NCI-H748 (cell line): Measurements from ENCODE around the gene TMEM54.
A peak's percentile ranks its signal among the peaks of the same experiment; 100 is the strongest.

Experiments used
- DNase-seq: peaks from one replicate; lab custom pipeline; 2025; ENCODE audit not compliant: unreplicated experiment; lab: John Stamatoyannopoulos, UW

TMEM54 gene

DNA sequence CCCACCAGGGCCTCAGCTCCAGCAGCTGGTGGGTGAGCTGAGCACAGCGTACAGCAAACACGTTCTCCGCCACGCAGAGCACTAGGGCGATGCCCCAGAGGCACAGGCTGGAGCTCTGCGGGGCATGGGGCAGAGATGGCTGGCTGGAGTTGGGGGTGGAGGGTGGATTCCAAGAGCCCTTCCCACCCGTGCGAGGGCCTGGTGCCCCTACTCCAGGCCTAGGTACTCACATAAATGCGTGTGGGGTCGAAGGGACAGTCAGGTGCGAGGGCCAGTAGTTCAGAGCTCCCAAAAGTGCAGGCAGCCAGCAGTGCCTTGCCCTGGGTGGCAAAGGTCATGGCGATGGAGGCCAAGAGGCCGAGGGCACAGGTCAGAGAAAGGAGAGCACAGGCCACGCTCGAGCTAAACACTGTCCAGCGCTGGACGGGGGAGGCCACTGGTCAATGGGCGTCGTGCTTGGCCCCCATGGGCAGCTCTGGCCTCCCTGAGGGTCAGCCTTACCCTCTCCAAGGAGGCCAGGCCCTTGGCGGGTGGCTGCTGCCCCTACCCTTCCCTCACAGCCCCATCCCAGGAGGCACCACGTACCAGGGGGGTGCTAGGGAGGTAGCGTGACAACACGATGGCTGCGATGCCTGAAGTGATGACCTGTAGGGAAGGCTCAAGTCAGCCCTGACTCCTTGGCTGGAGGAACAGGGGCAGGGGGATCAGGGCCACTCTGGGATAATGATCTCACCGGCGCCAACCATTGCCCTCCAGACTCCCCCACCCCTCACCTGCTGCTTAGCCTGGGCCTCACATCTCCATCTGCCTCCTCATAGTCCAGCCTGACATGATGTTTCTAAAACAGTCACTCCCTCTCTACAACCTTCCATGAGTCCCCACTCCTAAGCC is 5.6 kb downstream of the TMEM54 start:
- DNase-seq: no peak

DNA sequence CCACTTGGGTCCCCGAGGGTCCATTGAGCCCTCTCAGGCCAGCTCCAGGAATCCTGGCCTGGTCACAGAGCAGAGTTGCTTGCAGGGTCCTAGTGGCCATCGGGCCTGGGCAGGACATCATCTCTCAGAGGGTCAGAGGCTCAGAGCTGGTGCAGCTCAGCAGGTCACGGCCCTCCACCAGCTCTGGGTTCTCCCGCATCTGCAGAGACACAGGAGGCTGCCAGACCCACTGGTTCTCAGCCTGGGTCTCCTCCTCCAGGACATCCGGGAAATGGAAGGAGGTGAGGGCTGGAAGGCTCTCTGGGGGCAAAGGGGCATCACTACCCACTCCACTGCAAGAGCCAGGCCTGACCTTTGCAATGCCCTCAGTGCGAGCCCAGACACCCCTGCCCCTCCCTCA is 6.5 kb downstream of the TMEM54 start:
- no peak for DNase-seq

DNA sequence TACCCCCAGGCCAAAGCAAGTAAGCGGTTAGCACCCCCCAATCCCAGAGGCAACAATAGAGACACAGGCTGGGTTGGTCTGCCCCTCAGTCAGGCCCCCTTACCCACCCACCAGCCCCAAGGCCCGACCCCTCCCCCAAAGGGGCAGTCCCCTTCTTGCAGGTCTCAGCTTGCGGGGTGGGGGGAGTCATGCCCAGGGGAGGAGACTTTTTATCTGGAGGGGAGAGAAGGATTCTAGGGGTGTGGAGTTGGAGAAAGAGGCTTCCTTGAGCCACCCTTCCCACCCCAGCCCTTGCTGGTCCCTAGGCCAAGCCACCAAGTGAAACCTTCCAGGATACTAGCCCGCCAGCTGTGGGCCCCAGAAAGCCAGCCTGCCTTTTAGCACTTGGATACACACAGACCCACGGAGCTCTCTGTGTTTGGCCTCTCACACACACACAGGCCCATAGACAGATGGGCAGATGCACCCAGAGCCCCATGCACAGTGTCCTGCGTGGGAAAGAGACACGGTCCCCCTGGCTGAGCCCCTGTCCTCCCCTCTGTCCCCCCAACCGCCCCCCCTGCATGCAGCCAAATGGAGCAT is 7.1 kb downstream of the TMEM54 start:
- DNase-seq: no peak

DNA sequence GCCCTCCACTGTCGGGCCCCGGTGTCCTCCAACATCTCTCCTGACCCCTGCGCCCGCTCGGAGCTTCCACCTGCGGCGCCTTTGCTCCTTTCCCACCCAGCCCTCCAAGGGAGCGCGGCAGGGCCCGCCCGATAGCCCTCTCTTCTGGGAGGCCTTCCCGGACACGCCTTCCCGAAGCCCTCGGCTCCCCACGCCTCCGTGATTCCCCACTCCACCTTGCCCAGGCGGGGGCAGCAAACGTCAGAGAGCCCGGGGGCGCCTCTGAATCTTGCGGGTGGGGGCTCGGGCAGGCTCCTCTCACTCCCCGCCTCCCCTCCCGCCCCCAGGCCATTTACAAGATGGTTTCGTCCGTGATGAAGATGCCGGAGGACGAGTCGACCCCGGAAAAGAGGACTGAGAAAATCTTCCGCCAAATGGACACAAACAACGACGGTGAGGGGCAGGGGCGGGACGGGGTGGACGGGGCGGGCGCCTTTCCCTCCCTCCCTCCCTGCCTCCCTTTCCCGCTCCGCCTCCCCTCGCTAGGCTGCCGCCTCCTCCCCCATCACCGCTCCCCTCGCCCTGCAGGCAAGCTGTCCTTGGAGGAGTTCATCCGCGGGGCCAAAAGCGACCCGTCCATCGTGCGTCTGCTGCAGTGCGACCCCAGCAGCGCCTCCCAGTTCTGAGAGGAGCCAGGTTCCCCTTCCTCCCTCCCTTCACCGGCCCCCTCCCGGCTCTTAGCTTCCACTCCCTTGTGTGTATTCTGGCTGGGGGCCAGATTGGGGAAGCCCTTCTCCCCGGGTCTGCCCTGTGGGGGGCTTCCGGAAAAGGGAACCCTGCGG is 7.8 kb downstream of the TMEM54 start:
- peak; percentile 66 for DNase-seq

DNA sequence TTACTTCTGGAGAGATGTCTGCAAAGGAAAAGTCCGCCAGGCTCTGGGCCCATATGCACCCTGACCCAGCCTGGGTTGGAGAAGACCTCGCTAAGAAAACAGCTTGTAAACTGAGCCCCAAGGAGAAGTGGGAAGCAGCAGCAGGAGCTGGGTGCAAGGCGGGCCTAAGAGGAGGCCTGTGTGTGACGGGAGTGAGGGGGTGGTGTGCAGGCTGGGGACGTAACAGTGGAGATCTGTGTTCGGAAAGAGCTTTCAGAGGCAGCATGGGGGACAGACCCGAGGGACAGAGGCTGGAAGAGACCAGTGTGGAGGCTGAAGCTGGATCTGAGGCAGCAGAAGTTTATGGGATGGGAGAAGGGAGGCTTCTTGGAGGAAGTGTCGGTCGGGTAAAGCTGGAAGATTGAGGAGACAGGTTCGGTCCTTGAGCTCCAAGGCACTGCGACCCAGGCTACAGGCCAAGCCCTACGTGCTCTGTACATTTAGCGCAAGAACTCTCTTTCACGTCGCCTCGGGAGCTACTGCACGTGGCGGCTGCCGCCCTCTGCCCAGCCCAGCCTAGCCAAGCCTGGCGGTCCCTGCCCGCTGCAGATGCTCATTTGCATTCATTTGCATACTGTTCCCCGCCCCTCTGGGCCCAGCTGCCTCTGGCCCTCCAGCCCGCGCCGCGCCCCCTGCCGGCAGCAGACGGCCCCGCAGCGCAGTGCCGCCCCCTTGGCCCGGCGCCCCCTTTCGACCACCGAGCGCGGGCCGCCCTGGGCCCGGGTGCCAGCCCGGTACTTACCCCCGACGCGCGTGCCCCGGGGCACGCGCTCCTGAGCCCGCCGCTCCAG is 8.6 kb downstream of the TMEM54 start:
- DNase-seq: peak; percentile 72

DNA sequence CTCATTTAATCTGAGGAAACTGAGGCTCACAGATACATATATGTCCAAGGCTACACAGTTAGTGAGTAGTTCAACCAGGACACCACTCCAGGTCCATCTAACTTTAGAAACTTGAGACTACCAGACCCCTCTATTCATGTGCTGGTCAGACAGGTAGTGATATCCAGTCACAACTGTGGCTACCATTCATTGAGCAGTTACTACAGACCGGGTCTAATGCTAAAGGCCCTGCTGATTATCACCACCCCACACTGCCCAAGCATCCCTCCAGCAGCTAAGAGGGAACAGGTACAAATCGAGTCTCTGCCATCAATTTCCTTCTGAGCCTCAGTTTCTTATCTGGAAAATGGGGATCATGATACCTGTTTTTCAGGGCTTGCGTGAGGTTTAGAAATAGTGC is 9.6 kb downstream of the TMEM54 start:
- no peak for DNase-seq

DNA sequence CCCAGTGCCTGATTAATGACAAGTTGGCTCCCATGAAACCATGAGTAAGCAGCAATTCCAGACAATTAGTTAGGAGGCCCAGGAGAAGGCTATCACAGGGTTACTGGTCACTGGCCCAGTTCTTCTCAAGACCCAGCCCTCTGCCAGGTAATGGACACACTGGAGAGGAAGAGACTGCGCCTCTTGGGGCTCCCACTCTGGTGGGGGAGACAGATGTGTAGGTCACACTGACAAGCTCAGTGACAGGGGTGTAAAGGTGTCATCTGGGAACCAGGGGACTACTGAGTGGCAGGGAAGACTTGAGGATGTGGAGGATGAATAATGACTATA is 10.0 kb downstream of the TMEM54 start:
- no peak for DNase-seq

DNA sequence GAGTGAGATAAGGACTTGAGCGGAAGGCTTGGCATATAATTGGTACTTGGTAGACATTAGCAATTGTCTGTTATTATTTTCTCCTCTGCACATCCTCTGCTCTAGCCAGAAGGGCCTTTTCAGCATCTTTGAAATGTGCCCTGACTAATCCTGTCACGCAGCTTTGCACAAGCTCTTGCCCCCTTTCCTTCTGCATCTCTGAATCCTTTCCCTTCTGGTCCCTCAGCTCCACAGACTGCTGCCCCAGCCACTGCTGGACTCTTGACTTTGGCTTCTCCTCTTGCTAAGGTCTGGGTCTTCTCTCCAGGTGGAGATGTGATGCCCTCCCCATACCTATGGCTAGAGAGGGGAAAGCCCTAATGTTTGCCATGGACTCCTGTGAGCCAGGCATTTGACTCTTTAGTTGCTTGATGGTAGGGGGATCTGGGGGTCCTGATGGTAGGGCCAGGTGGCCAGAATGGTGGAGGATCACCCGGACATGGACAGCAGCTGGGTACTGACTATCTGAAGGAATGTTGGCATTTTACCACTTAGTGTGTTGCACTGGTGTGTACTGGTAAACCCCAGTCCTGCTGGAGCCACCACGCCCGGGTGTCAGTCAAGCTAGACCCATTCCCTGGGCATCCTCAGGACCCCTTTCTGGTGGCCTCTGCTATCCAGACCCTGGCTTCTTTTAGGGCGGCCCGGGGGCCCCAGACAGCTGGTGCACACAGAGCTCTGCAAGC is 10.5 kb downstream of the TMEM54 start:
- DNase-seq: no peak

DNA sequence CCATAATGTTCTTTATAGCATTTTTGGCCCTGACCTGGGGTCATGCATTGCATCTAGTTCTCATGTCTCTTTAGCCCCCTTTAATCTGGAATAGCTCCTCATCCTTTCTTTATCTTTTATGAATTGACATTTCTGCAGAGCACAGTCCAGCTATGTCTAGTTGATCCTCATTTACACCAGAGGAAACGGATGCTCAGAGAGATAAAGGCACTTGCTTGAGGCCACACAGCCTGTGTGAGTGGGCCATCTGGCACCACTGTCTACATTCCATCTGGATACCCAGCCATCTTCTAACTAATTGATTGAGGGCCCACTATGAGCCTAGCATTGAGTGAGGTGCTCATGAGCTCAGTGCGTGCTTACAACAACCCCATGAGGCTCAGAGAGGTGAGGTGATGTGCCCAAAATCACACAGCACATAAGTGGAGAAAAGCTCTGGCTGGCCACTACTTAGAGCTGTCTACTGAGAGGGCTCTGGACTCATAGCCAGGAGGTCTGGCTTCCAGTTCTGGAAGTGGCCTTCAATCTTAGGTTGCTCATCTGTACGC is 11.4 kb downstream of the TMEM54 start:
- DNase-seq: no peak

DNA sequence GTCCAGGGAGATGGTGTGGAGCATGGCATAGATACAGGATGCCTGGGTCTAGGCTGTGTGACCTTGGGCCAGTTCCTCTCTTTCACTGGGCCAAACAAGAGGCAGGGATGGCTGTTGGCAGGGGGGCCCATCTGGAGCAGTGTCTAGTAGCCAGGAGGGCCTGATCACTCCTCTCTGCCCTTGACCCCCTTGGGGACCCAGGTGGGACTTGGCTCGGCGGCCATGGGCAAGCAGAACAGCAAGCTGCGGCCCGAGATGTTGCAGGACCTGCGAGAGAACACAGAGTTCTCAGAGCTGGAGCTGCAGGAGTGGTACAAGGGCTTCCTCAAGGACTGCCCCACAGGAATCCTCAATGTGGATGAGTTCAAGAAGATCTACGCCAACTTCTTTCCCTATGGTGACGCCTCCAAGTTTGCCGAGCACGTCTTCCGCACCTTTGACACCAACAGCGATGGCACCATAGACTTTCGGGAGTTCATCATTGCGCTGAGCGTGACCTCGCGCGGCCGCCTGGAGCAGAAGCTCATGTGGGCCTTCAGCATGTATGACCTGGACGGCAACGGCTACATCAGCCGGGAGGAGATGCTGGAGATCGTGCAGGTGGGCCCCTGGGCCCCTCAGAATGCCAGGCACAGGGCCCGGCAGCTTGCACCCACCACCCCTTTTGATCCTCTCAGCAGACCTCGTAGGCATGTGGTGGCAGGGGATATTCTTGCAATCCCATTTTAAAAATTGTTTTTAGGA is 12.3 kb downstream of the TMEM54 start:
- DNase-seq: no peak

DNA sequence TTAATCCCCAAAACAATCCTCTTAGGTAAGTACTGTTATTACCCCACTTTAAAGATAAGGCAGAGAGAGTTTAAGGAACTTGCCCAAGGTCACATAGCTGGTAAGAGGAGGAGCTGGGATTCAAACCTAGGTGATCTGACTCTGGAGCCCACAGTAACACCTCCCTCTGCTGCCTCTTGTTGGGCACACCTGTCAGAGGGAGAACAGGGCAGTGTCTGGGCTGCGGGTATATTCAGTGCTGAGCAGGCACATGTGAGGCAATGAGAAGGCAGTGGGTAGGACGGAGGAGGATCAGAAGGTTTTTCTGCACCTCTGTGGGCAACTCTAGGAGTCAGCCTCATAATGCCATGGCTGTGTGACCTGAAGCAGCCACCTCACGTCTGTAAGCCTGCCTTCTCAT is 13.1 kb downstream of the TMEM54 start:
- DNase-seq: no peak

DNA sequence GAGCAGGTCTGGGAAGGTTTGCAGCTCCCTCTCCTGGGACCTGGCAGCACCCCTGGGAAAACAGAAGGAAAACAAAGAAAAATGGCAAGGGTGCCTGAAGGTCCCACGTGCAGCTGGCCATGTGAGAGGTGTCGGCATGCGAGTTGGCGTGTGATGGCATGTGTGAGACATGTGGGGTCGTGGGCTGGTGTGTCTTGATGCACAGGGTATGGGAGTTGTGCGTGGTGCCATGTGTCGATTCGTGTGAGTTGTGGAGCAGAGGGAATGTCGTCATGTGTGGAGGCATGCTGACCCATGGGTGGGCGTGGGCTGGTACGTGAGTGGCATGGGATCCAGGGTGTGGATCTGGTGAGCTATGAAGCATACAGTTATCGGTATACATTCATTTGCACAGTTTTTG is 13.6 kb downstream of the TMEM54 start:
- no peak for DNase-seq

DNA sequence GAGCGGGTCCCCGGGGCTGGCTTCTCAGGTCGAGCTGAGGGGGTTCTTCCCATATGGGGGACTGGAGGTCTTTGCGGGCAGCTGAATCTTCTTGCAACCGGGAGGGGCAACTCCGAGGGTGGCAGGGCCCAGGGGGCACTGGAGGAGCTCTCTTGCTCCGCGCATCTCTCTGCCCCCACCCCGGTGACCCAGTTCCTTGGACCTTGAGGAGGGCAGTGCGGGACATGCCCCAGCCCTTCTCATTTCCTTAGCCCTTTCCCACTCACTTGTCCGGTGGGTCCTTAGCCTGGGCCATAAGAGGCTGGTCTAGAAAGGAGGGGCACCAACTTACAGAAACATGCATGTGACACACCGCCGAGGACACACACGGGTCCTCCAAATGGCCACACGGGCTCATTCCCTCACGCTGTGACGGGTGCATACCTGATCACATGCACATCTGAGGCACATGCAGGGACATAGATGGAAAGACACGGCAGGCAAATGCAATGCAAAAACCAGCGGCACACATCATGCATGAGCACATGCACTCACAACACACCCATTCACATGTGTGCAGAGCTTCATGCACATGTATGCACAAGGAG is 14.3 kb downstream of the TMEM54 start:
- peak; percentile 14 for DNase-seq

DNA sequence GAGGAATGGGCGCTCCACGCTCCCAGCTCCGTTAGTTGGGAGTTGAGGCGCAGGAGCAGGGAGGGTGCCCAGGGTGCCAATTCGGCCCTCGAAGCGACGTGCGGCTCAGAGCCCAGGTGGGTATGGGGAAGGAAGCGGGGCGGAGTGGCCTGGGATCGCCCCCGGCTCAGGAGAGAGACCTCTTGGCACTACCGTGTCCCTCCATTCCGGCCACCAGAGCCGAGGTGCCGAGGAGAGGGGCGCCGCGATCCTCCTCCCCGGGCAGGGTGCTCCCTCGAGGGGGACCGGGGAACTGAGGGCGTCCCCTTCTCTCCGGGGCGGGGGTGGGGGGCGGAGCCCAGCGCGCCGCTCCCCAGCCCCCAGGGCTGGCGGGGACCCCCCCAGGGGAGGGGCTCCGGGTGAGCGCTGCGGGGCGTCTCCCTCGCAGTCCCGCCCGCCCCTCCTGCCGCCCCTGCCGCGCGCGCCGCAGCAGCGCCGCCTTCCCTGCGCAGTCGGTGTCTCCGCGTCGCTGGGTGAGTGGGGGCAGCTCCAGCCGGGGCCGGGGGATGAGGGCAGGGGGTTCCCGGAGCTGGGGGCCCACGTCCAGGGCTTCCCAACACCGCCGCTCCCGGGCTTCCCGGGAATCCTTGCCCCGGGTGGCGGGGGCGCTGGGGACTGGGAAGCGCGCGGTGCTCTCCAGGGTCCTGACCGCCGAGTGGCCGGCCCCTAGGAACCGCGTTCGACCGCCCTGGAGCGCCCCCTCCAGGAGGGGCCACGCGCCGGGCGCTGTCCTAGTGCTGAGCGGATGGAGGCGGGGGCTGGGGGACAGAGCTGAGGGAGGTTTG is 15.0 kb downstream of the TMEM54 start, which contains the start of gene HPCA:
Gene HPCA, plus strand, starts transcription at position 488 of the 824 bp plus-strand sequence. CDS start 2,408 bp downstream, outside the sequence.
- peak; percentile 51 for DNase-seq

DNA sequence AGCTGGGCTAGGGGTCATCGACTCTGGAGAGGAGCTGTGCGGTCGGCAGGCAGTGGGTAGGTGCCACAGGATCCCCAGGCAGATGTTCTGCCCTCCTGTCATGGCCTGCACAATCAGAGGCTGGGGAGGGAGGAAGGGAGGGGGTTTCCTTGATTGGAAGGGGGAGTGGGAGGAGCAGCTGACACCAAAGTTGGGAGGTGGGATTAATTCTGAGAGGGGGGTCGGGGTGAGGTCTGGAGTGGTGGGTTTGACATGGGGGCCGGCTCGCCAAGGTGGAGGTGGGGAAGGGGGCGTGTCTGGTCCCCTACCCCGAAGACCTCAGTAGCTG is 15.5 kb downstream of the TMEM54 start:
- no peak for DNase-seq

DNA sequence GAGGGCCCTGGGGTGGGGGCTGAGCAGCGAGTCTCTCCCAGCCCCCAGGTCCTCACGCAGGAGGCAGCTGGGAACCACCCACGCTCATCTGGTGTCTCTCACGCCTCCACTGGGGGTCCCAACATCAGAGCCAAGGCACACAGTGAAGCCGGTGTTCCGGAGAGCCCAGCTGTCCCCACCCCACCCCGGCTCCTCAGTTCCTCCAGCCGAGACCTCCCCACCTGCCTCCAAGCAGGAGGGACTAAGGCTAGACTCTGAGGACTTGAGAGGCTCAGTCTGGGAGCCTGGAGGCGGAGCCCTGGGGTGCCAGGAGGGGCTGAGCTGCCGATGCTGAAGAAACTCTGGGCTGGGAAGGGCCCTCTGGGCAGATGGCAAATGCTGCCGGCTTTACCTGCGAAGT is 16.5 kb downstream of the TMEM54 start:
- no peak for DNase-seq

DNA sequence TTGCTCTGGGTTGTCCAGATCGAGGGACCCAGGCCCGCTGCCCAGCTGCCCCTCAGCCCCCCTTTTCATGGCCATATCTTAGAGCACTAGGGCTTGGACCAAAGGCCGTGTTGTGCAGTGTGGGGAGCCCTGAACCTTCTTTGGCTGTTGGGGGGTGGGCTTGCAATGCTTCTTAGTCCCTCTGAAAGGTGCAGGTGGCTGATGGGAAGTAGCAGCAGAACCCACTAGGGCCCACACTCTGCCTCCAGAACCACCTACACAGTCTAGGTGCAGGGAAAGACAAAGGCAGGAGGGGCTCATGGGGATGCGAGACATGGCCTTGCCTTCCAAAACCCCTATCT is 17.2 kb downstream of the TMEM54 start:
- no peak for DNase-seq

DNA sequence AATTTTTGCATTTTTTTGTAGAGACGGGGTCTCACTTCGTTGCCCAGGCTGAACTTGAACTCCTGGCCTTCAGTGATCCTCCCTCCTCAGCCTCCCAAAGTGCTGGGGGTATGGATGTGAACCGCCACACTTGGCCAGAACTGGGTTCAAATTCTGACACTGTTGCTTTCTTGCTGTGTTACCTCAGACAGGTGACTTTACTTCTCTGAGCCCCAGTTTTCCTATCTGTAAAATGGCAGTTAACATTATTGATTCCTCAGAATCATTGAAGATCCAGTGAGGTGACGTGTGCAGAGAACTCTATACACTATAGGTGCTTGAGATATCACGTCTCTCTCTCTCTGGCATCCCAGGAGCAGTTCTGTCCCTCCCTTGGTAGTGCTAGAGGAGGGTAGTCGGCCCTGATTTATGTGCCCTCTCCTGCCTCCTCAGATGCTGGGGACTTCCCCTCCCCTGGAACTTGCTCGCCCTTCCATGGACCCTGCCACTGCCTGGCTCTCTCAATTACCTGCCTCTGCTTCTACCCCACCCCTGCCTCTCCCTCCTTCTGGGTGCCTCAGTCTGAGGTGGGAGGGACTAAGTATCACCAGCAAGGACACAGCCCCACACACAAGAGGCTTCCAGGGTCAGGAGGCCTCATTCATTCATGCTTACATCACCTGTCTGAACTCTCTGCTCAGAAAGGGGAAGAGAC is 17.7 kb downstream of the TMEM54 start:
- no peak for DNase-seq
